ENCODE results near the gene CHST8.

The CHST8 gene

GRCh38 chr19:33811736-33812387 is 190.1 kb downstream of the CHST8 start:
- TF ChIP-seq FOXP2 (optimal IDR thresholded peaks at IDR 0.05; ENCODE audit: borderline replicate concordance, extremely low read depth, extremely low read length, insufficient read depth), result no peak
- no peak for TF ChIP-seq TAF1 (IDR thresholded peaks at IDR 0.05; ENCODE audit: borderline replicate concordance, insufficient read depth, low read length)
- no peak for TF ChIP-seq SIN3A (IDR thresholded peaks at IDR 0.05; ENCODE audit: borderline replicate concordance, insufficient read depth, low read length)
- TF ChIP-seq POLR2AphosphoS5 (IDR thresholded peaks at IDR 0.05; ENCODE audit: low read depth, low read length), result no peak
- TF ChIP-seq, protein P1, sequence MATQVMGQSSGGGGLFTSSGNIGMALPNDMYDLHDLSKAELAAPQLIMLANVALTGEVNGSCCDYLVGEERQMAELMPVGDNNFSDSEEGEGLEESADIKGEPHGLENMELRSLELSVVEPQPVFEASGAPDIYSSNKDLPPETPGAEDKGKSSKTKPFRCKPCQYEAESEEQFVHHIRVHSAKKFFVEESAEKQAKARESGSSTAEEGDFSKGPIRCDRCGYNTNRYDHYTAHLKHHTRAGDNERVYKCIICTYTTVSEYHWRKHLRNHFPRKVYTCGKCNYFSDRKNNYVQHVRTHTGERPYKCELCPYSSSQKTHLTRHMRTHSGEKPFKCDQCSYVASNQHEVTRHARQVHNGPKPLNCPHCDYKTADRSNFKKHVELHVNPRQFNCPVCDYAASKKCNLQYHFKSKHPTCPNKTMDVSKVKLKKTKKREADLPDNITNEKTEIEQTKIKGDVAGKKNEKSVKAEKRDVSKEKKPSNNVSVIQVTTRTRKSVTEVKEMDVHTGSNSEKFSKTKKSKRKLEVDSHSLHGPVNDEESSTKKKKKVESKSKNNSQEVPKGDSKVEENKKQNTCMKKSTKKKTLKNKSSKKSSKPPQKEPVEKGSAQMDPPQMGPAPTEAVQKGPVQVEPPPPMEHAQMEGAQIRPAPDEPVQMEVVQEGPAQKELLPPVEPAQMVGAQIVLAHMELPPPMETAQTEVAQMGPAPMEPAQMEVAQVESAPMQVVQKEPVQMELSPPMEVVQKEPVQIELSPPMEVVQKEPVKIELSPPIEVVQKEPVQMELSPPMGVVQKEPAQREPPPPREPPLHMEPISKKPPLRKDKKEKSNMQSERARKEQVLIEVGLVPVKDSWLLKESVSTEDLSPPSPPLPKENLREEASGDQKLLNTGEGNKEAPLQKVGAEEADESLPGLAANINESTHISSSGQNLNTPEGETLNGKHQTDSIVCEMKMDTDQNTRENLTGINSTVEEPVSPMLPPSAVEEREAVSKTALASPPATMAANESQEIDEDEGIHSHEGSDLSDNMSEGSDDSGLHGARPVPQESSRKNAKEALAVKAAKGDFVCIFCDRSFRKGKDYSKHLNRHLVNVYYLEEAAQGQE (IDR thresholded peaks at IDR 0.05; ENCODE audit: insufficient read depth in 1 of 2, low read depth in 2 of 2, low read length in 2 of 2), result no peak

DNA sequence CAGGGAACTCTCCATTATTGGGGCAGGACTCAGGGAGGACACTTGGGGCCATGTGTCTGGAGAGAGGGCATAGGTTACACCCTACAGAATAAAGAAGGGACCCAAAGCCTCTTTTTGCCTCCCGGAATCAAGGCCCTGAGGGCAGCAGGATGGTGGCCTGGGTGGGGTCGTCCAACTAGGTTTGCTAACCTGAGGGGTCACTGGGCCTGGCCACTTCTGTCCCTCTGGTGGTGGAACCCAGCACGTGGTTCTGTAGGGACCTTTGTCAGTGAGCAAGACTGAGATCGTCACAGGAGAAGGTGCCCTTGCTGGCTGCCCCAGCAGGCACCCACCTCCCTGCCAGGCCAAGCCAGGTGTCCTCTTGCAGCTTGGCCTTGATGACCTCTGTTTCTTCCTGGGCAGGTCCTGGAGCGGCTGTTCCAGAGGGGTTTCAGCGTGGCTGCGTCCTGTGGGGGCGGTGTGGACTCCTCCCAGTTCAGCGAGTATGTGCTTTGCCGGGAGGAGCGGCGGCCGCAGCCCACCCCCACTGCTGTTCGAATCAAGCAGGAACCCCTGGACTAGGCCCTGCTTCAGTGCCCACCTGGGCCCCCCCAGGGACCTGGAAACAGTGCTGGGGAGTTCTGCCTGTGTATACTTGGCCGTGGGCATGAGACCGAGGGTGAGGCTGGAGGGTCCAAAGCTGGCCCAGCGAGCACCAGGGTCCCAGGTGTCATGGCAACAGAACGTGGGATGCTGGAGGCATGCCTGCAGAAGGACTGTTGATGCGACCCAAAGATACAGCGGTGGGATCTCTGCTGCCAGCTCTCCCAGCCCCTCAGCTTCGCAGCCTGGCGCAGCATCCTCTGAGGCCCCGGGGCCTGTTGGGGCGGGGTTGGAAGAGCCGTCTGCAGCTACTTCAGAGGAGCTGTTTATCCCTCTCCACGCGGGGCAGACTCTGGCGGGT is 190.9 kb downstream of the CHST8 start:
- TF ChIP-seq TAF1 (IDR thresholded peaks at IDR 0.05; ENCODE audit: borderline replicate concordance, insufficient read depth, low read length) (no peak), POLR2AphosphoS5 (IDR thresholded peaks at IDR 0.05; ENCODE audit: low read depth, low read length) (no peak), SIN3A (IDR thresholded peaks at IDR 0.05; ENCODE audit: borderline replicate concordance, insufficient read depth, low read length) (no peak), FOXP2 (optimal IDR thresholded peaks at IDR 0.05; ENCODE audit: borderline replicate concordance, extremely low read depth, extremely low read length, insufficient read depth) (no peak)
- TF ChIP-seq, protein P1 (IDR thresholded peaks at IDR 0.05; ENCODE audit: insufficient read depth in 1 of 2, low read depth in 2 of 2, low read length in 2 of 2), result no peak

GRCh38 chr19:33813391-33814101 is 191.8 kb downstream of the CHST8 start:
- TF ChIP-seq POLR2AphosphoS5 (IDR thresholded peaks at IDR 0.05; ENCODE audit: low read depth, low read length) (no peak), TAF1 (IDR thresholded peaks at IDR 0.05; ENCODE audit: borderline replicate concordance, insufficient read depth, low read length) (no peak), SIN3A (IDR thresholded peaks at IDR 0.05; ENCODE audit: borderline replicate concordance, insufficient read depth, low read length) (no peak), FOXP2 (optimal IDR thresholded peaks at IDR 0.05; ENCODE audit: borderline replicate concordance, extremely low read depth, extremely low read length, insufficient read depth) (no peak)
- TF ChIP-seq, protein P1 (IDR thresholded peaks at IDR 0.05; ENCODE audit: insufficient read depth in 1 of 2, low read depth in 2 of 2, low read length in 2 of 2), result no peak

DNA sequence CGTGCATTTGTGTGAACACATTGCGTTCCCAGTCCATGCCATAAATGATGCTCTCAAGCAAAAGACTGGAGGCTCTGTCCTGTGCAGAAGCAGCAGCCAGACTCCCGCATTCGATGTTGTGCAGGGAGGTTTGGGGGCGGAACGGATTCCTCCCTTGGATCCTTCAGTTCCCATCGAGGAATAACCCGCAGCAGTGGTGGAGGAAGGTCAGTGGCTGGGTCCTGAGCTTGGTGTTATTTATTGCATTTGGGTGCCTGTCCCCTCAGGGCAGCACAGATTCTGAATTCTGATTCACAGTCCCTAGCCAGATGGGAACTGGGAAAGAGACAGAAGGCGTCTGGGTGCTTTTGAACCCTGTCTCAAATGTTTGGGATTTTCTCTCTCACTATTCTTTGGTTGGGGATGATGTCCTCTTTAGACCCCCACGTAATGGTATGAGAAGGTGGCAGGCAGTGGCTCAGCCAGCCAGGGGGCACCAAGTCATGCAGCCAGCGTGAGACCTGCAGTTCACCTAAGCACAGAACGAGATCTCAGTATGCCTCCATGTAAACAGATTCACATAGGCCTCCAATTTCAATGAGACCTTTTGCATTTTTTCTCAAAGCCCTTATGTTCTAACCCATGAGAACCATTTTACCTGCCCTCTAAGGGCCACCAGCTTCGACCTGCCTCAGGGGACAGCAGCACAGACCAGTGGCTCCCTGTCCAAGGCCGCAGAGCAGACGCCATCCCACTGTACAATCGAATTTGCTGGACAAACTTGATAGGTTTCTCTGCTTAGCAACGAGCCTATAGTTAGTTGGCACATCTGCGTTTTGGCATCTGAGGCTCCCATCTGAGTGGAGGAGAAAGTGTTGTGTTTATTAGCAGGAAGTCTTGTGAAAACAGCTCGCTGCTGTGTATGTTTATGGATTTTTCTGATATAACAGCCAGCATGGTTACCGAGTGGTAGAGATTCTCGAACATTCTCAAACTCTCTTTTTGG is 192.7 kb downstream of the CHST8 start:
- TF ChIP-seq POLR2AphosphoS5 (IDR thresholded peaks at IDR 0.05; ENCODE audit: low read depth, low read length) (no peak), TAF1 (IDR thresholded peaks at IDR 0.05; ENCODE audit: borderline replicate concordance, insufficient read depth, low read length) (no peak), FOXP2 (optimal IDR thresholded peaks at IDR 0.05; ENCODE audit: borderline replicate concordance, extremely low read depth, extremely low read length, insufficient read depth) (no peak), SIN3A (IDR thresholded peaks at IDR 0.05; ENCODE audit: borderline replicate concordance, insufficient read depth, low read length) (no peak)
- TF ChIP-seq, protein P1 (IDR thresholded peaks at IDR 0.05; ENCODE audit: insufficient read depth in 1 of 2, low read depth in 2 of 2, low read length in 2 of 2), result no peak
